SIG-M5 (cell line): ENCODE measurements around the gene CREBBP.
A peak's percentile ranks its signal among the peaks of the same experiment; 100 is the strongest.

Experiments used
- DNase-seq: peaks from one replicate; lab custom pipeline; 2025; lab: John Stamatoyannopoulos, UW

CREBBP gene

GRCh38 chr16:3879887-3880564, 487 bp downstream of the CREBBP start:
- DNase-seq = no peak

GRCh38 chr16:3879258-3879886, 1.1 kb downstream of the CREBBP start:
- no peak for DNase-seq

GRCh38 chr16:3878610-3879009, 1.9 kb downstream of the CREBBP start:
- DNase-seq = no peak

GRCh38 chr16:3876695-3877094, 3.8 kb downstream of the CREBBP start:
- DNase-seq = no peak

- no peak for DNase-seq
These were observed 4.4 kb downstream of the CREBBP start for GRCh38 chr16:3876160-3876559.

GRCh38 chr16:3874794-3875692, 5.5 kb downstream of the CREBBP start:
- DNase-seq = no peak

GRCh38 chr16:3874242-3874641, 6.3 kb downstream of the CREBBP start:
- no peak for DNase-seq

- DNase-seq = no peak
These were observed 6.9 kb downstream of the CREBBP start for GRCh38 chr16:3873482-3874173.

GRCh38 chr16:3872216-3872895, 8.2 kb downstream of the CREBBP start:
- no peak for DNase-seq

GRCh38 chr16:3868967-3869366, 11.5 kb downstream of the CREBBP start:
- no peak for DNase-seq

- no peak for DNase-seq
These were observed 12.0 kb downstream of the CREBBP start for GRCh38 chr16:3868556-3868955.

GRCh38 chr16:3866703-3867431, 13.6 kb downstream of the CREBBP start:
- no peak for DNase-seq

GRCh38 chr16:3865241-3865640, 15.3 kb downstream of the CREBBP start:
- DNase-seq = no peak

- DNase-seq = no peak
These were observed 16.0 kb downstream of the CREBBP start for GRCh38 chr16:3864562-3864961.

- no peak for DNase-seq
These were observed 16.9 kb downstream of the CREBBP start for GRCh38 chr16:3863587-3863986.

- no peak for DNase-seq
These were observed 18.6 kb downstream of the CREBBP start for GRCh38 chr16:3861808-3862451.

- DNase-seq = no peak
These were observed 20.6 kb downstream of the CREBBP start for GRCh38 chr16:3859889-3860288.

GRCh38 chr16:3858801-3859200, 21.7 kb downstream of the CREBBP start:
- DNase-seq = no peak

GRCh38 chr16:3857189-3858043, 23.1 kb downstream of the CREBBP start:
- DNase-seq = peak; percentile 69
